ENCODE measurements around the gene C1QTNF5.
"Not testable (repeated sequence)": the region's sequence is repeated elsewhere in the genome, so short reads cannot be mapped to it uniquely, and the experiment has no call there.

Gene C1QTNF5

GRCh38 chr11:119340335-119341221, at the start of gene C1QTNF5:
C1QTNF5 (minus strand) TSS chr11:119340883; CDS start chr11:119340397, 486 bp downstream.
- peaks cover 11 to 19% of the 10 kb centered on the region in 2 donors for H3K27me3 ChIP-seq (ENCODE audit: control insufficient read depth in 2 of 2, insufficient read depth in 2 of 2, low read length in 2 of 2)
- peak within 1 kb of the TSS in 1 of 2 donors; percentile 64 for H3K9ac ChIP-seq (ENCODE audit: low read depth in 1 of 2, low read length in 2 of 2)
- H3K4me1 ChIP-seq (ENCODE audit: control insufficient read depth in 2 of 2, insufficient read depth in 2 of 2, low read length in 2 of 2), result peaks cover 20 to 22% of the 10 kb centered on the region in 2 donors
- peaks cover 2 to 3% of the 10 kb centered on the region in 2 donors for H3K36me3 ChIP-seq (ENCODE audit: control insufficient read depth in 2 of 2, insufficient read depth in 2 of 2, low read length in 2 of 2)
- H3K9me3 ChIP-seq (ENCODE audit: control insufficient read depth in 2 of 2, low read length in 2 of 2), result no peaks in the 10 kb centered on the region
- H3K27ac ChIP-seq (ENCODE audit: low read depth in 2 of 2, low read length in 2 of 2), result peak within 1 kb of the TSS; percentile 78 to 80
- H3K4me3 ChIP-seq (ENCODE audit: low read length in 2 of 2), result peak within 1 kb of the TSS; percentile 56 to 58

- Histone ChIP-seq H3K9me3 (ENCODE audit: control insufficient read depth in 2 of 2, low read length in 2 of 2) (no peaks in the 10 kb centered on the region), H3K4me1 (ENCODE audit: control insufficient read depth in 2 of 2, insufficient read depth in 2 of 2, low read length in 2 of 2) (no peaks in the 10 kb centered on the region), H3K4me3 (ENCODE audit: low read length in 2 of 2) (no peak overlapping the region), H3K9ac (ENCODE audit: low read depth in 1 of 2, low read length in 2 of 2) (no peak overlapping the region), H3K27ac (ENCODE audit: low read depth in 2 of 2, low read length in 2 of 2) (no peak overlapping the region), H3K36me3 (ENCODE audit: control insufficient read depth in 2 of 2, insufficient read depth in 2 of 2, low read length in 2 of 2) (no peaks in the 10 kb centered on the region), H3K27me3 (ENCODE audit: control insufficient read depth in 2 of 2, insufficient read depth in 2 of 2, low read length in 2 of 2) (peaks cover 0 to 3% of the 10 kb centered on the region in 2 donors)
Observed at GRCh38 chr11:119389611-119390254, 49.0 kb upstream of the C1QTNF5 start.

- Histone ChIP-seq H3K4me1 (ENCODE audit: control insufficient read depth in 2 of 2, insufficient read depth in 2 of 2, low read length in 2 of 2) (no peaks in the 10 kb centered on the region), H3K27ac (ENCODE audit: low read depth in 2 of 2, low read length in 2 of 2) (no peak overlapping the region)
Observed at GRCh38 chr11:119388103-119388502, 47.4 kb upstream of the C1QTNF5 start.

GRCh38 chr11:119384332-119384731, 43.6 kb upstream of the C1QTNF5 start:
- Histone ChIP-seq H3K27ac (ENCODE audit: low read depth in 2 of 2, low read length in 2 of 2) (no peak overlapping the region), H3K9me3 (ENCODE audit: control insufficient read depth in 2 of 2, low read length in 2 of 2) (no peaks in the 10 kb centered on the region), H3K36me3 (ENCODE audit: control insufficient read depth in 2 of 2, insufficient read depth in 2 of 2, low read length in 2 of 2) (no peaks in the 10 kb centered on the region), H3K4me1 (ENCODE audit: control insufficient read depth in 2 of 2, insufficient read depth in 2 of 2, low read length in 2 of 2) (peaks cover 12 to 14% of the 10 kb centered on the region in 2 donors), H3K9ac (ENCODE audit: low read depth in 1 of 2, low read length in 2 of 2) (no peak overlapping the region), H3K27me3 (ENCODE audit: control insufficient read depth in 2 of 2, insufficient read depth in 2 of 2, low read length in 2 of 2) (peaks cover 3 to 7% of the 10 kb centered on the region in 2 donors), H3K4me3 (ENCODE audit: low read length in 2 of 2) (no peak overlapping the region)

More at GRCh38 chr11:119388103-119388502, 47.4 kb upstream of the C1QTNF5 start:
- peaks cover 3% of the 10 kb centered on the region in 2 donors for H3K27me3 ChIP-seq (ENCODE audit: control insufficient read depth in 2 of 2, insufficient read depth in 2 of 2, low read length in 2 of 2)
- H3K9me3 ChIP-seq (ENCODE audit: control insufficient read depth in 2 of 2, low read length in 2 of 2), result no peaks in the 10 kb centered on the region
- H3K4me3 ChIP-seq (ENCODE audit: low read length in 2 of 2), result no peak overlapping the region
- H3K36me3 ChIP-seq (ENCODE audit: control insufficient read depth in 2 of 2, insufficient read depth in 2 of 2, low read length in 2 of 2), result no peaks in the 10 kb centered on the region
- no peak overlapping the region for H3K9ac ChIP-seq (ENCODE audit: low read depth in 1 of 2, low read length in 2 of 2)

- not testable (repeated sequence) for H3K9me3 ChIP-seq (ENCODE audit: control insufficient read depth in 2 of 2, low read length in 2 of 2); H3K4me3 ChIP-seq (ENCODE audit: low read length in 2 of 2); H3K27ac ChIP-seq (ENCODE audit: low read depth in 2 of 2, low read length in 2 of 2); H3K9ac ChIP-seq (ENCODE audit: low read depth in 1 of 2, low read length in 2 of 2); H3K36me3 ChIP-seq (ENCODE audit: control insufficient read depth in 2 of 2, insufficient read depth in 2 of 2, low read length in 2 of 2); H3K27me3 ChIP-seq (ENCODE audit: control insufficient read depth in 2 of 2, insufficient read depth in 2 of 2, low read length in 2 of 2)
- peaks cover 12 to 14% of the 10 kb centered on the region in 2 donors for H3K4me1 ChIP-seq (ENCODE audit: control insufficient read depth in 2 of 2, insufficient read depth in 2 of 2, low read length in 2 of 2)
Observed at GRCh38 chr11:119382513-119382912, 41.8 kb upstream of the C1QTNF5 start.

- Histone ChIP-seq H3K9ac (ENCODE audit: low read depth in 1 of 2, low read length in 2 of 2) (peak overlapping the region in 1 of 2 donors; percentile 68), H3K4me1 (ENCODE audit: control insufficient read depth in 2 of 2, insufficient read depth in 2 of 2, low read length in 2 of 2) (peaks cover 12 to 14% of the 10 kb centered on the region in 2 donors), H3K27ac (ENCODE audit: low read depth in 2 of 2, low read length in 2 of 2) (no peak overlapping the region), H3K4me3 (ENCODE audit: low read length in 2 of 2) (peak overlapping the region; percentile 72 to 73), H3K27me3 (ENCODE audit: control insufficient read depth in 2 of 2, insufficient read depth in 2 of 2, low read length in 2 of 2) (peaks cover 3 to 7% of the 10 kb centered on the region in 2 donors), H3K36me3 (ENCODE audit: control insufficient read depth in 2 of 2, insufficient read depth in 2 of 2, low read length in 2 of 2) (no peaks in the 10 kb centered on the region), H3K9me3 (ENCODE audit: control insufficient read depth in 2 of 2, low read length in 2 of 2) (no peaks in the 10 kb centered on the region)
Observed at GRCh38 chr11:119382101-119382500, 41.4 kb upstream of the C1QTNF5 start.

- no peak within 1 kb of the TSS for H3K27ac ChIP-seq (ENCODE audit: low read depth in 2 of 2, low read length in 2 of 2)
- peak within 1 kb of the TSS; percentile 65 to 68 for H3K9ac ChIP-seq (ENCODE audit: low read depth in 1 of 2, low read length in 2 of 2)
- peak within 1 kb of the TSS; percentile 72 to 73 for H3K4me3 ChIP-seq (ENCODE audit: low read length in 2 of 2)
- H3K36me3 ChIP-seq (ENCODE audit: control insufficient read depth in 2 of 2, insufficient read depth in 2 of 2, low read length in 2 of 2), result no peaks in the 10 kb centered on the region
- peaks cover 12 to 14% of the 10 kb centered on the region in 2 donors for H3K4me1 ChIP-seq (ENCODE audit: control insufficient read depth in 2 of 2, insufficient read depth in 2 of 2, low read length in 2 of 2)
- no peaks in the 10 kb centered on the region for H3K9me3 ChIP-seq (ENCODE audit: control insufficient read depth in 2 of 2, low read length in 2 of 2)
- peaks cover 3 to 7% of the 10 kb centered on the region in 2 donors for H3K27me3 ChIP-seq (ENCODE audit: control insufficient read depth in 2 of 2, insufficient read depth in 2 of 2, low read length in 2 of 2)
Observed at GRCh38 chr11:119381181-119381988, 40.7 kb upstream of the C1QTNF5 start, which contains the start of gene USP2. USP2 (minus strand) TSS chr11:119381690; CDS start chr11:119373480, 8,210 bp downstream.

GRCh38 chr11:119380827-119381180, 40.1 kb upstream of the C1QTNF5 start:
- peak overlapping the region; percentile 72 to 73 for H3K4me3 ChIP-seq (ENCODE audit: low read length in 2 of 2)
- H3K9me3 ChIP-seq (ENCODE audit: control insufficient read depth in 2 of 2, low read length in 2 of 2), result no peaks in the 10 kb centered on the region
- peak overlapping the region; percentile 65 to 68 for H3K9ac ChIP-seq (ENCODE audit: low read depth in 1 of 2, low read length in 2 of 2)
- H3K27ac ChIP-seq (ENCODE audit: low read depth in 2 of 2, low read length in 2 of 2), result no peak overlapping the region
- H3K27me3 ChIP-seq (ENCODE audit: control insufficient read depth in 2 of 2, insufficient read depth in 2 of 2, low read length in 2 of 2), result peaks cover under 1 to 7% of the 10 kb centered on the region in 2 donors
- H3K4me1 ChIP-seq (ENCODE audit: control insufficient read depth in 2 of 2, insufficient read depth in 2 of 2, low read length in 2 of 2), result peaks cover 14 to 16% of the 10 kb centered on the region in 2 donors
- H3K36me3 ChIP-seq (ENCODE audit: control insufficient read depth in 2 of 2, insufficient read depth in 2 of 2, low read length in 2 of 2), result no peaks in the 10 kb centered on the region

GRCh38 chr11:119380160-119380826, 39.6 kb upstream of the C1QTNF5 start:
- Histone ChIP-seq H3K27ac (ENCODE audit: low read depth in 2 of 2, low read length in 2 of 2) (no peak overlapping the region), H3K9ac (ENCODE audit: low read depth in 1 of 2, low read length in 2 of 2) (no peak overlapping the region), H3K36me3 (ENCODE audit: control insufficient read depth in 2 of 2, insufficient read depth in 2 of 2, low read length in 2 of 2) (no peaks in the 10 kb centered on the region), H3K4me3 (ENCODE audit: low read length in 2 of 2) (no peak overlapping the region), H3K9me3 (ENCODE audit: control insufficient read depth in 2 of 2, low read length in 2 of 2) (no peaks in the 10 kb centered on the region), H3K4me1 (ENCODE audit: control insufficient read depth in 2 of 2, insufficient read depth in 2 of 2, low read length in 2 of 2) (peaks cover 14 to 18% of the 10 kb centered on the region in 2 donors), H3K27me3 (ENCODE audit: control insufficient read depth in 2 of 2, insufficient read depth in 2 of 2, low read length in 2 of 2) (peaks cover 0 to 7% of the 10 kb centered on the region in 2 donors)

Data from mucosa of rectum (tissue), 2 donors.